GM21390 (cell line): Measurements from ENCODE around the gene MAP2K3.

Source experiments
- ATAC-seq: cut with Tn5 transposase; IDR thresholded peaks from one replicate; pipeline ENCODE4 v1.9.1; 2021; ENCODE audit not compliant: unreplicated experiment

Gene MAP2K3

GRCh38 chr17:21282231-21282630 lies 2.3 kb upstream of the MAP2K3 start:
- ATAC-seq, result no peak

- no peak for ATAC-seq
These were observed 1.7 kb upstream of the MAP2K3 start for GRCh38 chr17:21282850-21283249.

- ATAC-seq, result peak; percentile 6
These were observed 811 bp upstream of the MAP2K3 start for GRCh38 chr17:21283482-21284318.

DNA sequence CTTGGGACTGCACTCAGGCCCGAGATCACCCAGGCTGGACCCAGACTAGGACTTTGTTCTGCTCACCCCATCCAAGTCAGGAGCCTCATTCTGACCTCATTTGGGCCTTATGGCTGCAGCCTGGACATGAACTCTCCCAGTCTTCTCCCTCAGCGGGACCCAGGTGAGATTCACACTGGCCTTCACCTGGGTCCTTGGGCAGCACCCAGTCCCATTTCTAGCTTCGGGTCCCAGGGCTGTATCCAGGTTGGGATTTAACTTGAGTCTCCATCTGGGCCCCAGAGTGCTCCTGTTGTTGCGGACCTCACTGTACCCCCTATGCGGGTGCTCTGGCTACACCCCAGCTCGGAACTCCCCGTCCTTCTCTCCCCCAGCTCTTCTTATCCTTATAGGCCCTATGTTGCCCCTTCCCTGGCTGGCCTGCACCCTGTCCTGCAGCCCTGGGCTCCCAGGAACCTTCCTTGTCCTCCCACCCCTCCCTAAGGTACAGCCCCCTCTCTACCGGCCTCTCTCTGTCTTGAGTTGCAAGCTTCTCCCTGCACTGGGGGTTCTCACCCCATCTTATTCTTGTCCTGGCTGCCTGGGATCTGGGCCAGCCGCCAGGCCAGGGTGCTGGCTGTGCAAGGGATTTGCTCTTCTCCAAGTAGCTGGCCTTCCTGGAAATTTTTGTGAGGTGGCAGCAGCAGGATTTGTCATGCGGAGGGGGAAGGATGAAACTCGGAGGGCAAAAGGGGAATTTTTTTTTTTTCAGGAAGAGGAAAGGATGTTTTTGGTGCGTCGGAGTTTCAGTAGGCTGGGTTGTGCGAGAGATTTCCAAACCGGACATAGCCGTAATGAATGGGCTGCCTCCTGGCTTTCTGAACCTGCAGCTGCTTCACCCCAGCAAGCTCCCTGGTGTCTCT lies 904 bp downstream of the MAP2K3 start:
- ATAC-seq, result no peak

DNA sequence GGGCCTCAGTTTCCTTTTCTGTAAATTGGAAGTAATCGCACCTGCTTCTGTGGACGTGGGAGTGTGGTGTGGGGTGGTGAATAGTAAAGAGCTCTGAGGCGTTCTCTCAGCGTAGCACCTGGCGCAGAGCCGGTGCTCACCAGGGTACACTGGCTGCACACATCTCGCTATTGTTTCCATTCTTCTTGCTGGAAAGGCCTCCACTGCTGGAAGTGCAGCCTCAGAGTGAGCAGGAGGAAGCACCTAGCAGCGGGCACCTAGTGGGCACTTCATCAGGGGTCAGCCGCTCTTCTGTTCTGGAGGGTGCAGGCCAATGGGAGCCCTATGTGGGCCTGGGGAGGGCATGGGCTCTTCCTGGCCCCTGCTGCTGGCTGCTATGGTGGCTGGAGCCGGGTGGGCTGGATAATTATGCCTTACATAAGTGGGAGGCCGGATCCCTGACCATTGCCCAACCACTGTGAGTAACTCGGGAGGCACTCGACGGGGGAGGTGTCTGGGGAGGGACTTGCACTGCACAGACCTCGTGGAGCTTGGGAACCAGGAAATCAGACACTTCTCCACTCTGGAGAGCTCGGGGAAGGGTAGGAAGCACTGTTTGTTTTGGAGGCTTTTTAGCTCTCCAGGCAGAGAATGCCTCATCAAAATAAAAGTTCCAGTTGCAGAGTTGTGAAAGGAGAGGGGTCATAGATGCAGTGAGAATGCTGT lies 1.7 kb downstream of the MAP2K3 start:
- no peak for ATAC-seq

DNA sequence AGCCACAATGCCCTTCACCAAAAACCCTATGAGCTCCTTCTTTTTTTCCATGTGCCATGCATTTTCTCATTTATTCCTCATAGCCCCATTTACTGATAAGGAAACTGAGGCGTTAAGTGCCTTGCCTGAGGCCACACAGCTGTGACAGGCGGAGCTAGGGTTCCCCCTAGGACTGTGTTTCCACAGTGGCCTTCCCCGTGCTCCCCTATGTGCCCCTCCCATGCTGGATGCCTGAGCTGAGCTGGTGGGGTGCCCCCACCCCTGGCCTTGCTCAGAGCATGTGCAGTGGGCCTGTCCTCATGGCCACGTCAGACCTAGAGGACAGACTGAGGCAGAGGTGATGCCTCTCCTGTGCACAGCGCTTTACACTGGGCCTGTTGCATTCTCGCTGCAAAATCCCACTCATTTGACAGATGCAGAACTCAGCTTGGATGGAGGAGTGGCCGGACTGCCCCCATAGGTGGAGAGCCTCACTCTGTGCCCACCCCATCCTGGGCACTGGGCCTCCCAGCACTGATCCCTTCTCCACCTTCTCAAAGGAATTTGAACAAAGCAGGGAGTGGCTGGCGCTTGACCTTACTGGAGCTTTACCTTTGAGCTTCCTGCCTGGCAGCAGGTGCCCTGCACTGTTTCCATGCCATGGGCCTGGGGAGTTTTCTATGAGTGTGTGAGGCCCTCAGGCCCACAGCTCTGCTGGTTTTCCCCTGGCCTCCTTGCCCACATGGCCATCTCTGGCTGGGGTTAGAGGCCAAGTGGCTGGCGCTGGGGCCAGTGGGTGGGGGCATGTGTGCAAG lies 2.6 kb downstream of the MAP2K3 start:
- ATAC-seq, result no peak

- ATAC-seq, result peak; percentile 28
These were observed 3.4 kb downstream of the MAP2K3 start for GRCh38 chr17:21287703-21288449.

DNA sequence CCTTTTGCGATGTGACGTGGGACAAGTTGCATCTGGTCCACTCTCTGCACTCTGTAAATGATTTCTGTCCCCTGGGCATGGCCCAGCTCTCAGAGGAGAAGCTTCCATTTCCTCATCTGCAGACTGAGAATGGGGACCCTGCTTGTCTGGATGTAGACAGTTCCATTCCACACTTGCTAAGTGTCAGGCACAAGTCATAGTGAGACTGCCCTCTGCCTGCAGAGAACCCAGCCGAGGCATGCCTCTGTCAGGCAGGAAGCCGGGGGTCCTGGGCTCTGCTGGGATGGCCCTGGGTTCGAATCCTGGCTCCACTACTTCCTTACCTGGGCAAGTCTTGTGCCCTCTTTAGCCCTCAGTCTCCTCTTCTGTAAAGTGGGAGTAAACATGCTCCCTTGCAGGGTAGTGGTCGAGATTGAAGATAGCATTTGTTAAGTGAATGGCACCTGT lies 4.1 kb downstream of the MAP2K3 start:
- ATAC-seq, result peak; percentile 6

DNA sequence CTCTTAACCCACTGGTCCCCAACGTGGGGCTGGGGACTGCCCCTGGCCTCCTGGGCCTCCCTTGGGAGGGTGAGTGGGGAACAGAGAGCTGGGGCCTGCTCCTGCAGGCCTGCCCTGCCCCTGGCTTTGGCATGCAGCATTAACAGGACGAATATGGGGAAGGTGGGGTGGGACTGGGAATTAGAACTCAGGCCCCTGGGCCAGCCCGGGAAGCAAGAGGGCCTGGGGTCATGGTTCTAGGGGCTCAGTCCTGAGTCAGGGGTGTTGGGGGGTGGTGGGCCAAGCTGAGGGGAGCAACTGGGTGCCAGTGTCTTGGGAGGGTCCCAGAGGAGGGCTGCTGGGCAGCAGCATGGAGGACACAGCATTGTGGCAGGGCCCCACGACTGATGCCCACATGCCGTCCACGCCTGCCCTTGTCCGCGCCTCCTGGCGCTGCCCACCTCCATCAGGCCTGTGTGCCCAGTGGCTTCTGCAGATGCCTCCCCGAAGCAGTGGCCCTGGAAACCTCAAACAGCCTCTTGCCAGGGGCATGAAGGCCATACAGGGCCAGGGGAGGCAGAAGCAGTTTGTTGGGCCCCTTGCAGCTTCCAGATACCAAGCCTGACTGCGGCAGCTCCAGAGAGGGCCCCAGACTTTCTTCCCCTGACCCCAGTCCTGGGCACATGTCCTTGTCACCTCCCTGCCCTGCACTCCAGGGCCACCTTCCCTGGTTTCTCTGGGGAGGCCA lies 4.8 kb downstream of the MAP2K3 start:
- no peak for ATAC-seq

DNA sequence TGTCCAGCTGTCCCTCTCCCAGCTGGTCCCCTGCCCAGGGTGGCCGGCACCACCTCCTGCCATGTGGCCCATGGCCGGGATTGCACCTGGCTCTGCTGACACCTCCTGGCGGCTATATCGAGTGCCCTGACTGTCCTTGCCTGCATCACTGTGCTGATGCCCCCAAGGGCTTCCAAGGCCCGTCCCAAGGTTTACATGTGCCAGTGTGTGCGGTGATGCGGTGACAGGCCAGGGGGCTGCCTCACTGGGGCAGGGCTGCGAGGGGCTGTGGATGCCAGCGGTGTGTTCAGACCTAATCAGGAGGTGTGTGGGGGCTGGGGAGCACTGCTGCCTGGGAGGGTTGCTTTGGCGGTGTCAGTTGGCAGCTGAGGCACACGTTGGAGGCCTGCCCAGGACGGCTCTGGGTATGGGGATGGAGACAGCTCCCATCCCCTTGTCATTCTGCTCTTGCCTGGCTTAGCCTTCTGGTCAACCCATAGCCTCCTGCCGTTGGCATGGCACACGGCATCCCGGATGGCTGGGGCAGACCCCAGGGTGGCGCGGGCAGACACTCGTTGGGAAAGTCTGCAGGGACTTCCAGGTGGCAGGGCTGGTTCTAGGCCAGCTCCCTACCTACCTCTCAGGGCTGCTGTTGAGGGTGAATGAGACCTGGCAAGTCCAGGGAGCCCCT lies 5.5 kb downstream of the MAP2K3 start:
- no peak for ATAC-seq

- ATAC-seq, result no peak
These were observed 6.8 kb downstream of the MAP2K3 start for GRCh38 chr17:21291357-21291756.

- ATAC-seq, result no peak
These were observed 7.4 kb downstream of the MAP2K3 start for GRCh38 chr17:21291862-21292261.

DNA sequence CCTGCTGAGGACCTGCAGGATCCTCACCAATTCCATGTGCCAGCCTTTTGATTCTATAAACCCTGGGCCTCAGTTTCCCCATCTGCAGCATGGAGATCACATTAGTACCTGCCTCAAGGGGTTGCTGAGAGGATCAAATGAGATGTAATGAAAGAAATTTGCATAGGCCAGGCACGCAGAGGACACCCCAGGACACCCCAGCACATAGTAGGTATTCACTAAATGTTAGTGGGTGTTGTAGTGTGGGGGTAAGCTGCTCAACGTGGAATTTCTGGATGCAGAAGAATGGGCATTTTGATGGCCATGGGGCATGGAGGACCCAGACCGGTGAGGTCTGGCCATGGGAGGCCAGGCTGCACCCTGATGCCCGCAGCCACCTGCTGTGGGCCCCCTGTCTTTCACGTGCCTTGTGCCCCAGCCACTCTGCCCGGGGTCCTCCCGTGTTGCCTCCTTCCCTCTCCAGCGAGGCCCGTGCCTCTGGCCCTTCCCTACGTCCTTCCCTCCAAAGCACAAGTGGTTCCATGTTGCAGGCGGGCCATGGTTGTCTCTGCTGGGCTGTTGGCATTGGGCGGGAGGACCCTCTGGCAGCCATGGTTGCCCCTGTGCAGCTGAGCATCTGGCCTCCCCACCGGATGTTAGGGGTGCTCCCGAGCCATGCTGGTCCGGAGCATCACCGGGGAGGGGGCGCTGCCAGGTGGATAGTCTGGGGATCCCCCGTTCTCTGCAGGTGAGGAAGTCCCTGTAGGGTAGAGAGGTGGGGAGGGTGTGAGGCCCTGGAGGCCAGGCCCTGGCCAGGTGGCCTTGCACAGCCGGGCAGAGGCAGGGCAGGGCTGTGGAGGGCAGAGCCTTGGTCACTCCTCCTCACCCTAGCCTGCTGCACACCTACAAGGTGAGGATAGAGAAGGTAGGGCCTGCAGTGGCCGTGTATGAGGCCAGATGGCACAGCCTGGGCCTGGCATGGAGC lies 8.6 kb downstream of the MAP2K3 start:
- no peak for ATAC-seq

DNA sequence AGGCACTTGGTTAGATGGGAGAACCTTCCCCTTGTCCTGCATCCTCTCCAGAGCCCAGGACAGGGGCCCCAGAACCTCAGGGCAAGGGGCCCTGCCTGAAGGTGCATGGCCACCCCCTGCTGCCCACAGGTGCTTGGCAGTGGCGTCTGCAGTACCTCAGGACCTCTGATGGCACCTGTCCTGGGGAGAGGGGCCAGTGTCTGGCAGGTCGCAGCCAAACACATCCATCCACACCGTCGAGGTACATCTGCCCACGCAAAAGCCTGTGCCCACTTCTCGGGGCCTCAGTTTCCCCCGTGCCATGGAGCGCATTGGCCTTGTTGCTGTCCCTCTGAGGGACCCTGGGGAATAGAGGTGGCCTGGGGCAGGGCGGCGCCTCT lies 9.3 kb downstream of the MAP2K3 start:
- ATAC-seq, result no peak

DNA sequence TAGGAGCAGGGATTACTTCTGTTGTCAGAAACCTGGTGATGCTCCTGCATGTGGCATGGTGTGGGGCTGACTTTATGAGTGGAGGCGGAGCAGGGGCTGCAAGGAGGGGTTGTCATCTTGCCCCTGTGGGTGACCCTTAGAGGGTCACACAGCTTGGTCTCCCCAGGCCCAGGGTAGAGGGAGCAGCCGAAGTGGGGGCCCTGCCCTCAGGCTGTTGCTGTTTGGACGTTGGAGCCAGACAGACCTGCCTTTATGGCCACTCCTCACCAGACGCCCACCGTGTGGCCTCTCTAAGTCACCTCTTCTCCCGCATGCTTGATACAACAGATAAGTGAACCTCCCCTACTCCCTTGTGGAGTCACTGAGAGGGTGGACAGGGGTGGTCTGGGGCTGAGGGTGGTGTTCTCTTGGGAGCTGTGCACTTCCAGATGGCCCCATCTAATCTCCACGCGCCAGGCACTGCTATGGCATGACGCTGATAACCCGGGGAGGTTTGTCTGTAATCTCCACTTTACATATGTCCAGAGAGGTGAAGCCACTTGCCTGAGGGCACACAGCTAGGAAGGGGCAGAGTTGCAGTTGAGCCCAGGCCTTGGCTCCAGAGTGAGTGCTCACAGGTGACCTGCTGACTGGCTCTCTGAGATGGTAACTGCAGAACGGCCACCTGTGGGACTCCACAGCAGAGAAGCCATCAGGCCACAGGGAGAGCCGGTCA lies 10.0 kb downstream of the MAP2K3 start:
- ATAC-seq, result no peak

- ATAC-seq, result no peak
These were observed 10.8 kb downstream of the MAP2K3 start for GRCh38 chr17:21295036-21295952.
